ENCODE data around the gene THRB. TPM values are rescaled to one million over a fixed set of nuclear protein-coding genes. Genes with fewer than 3 reads are reported as not detected.

THRB gene
- total RNA-seq, 4 donors from 2014 or later, result 6.3 to 10.3 (median 8.5) TPM

DNA sequence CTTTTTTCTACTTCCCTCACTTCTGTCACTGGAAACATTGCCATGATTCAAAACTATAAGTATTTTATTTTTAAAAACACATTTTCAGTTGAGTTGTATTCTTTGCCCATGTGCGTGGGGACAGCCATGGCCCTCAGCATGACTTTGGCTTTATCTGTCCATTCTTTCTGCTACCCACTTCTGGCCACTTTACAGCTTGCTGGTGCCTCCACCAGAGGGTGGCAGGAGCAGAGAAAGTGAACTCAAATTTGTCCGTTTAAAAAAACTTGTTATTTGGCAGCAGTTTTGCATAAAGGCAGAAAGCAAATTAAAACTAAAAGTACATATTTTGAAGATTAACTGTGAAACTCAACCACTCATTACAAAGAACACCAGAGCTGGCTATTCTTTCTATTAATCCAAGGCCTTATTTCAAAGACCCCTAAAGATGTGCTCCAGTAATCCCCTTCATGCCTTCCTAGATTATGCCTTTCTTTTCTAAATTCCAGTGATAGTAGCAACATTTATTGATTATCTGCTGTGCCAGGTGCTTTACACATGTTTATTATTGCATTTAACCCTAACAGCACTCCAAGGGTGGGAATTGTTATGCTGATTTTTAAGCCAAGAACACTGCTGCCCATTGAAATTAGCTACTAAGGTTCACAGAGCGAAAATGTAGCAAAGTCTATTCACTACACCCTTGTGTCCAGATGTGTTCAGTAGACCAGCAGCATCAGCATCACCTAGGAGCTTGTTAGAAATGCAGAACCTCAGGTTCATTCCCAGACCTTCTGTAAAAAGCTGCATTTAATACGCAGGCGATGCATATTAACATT is 134.8 kb downstream of the THRB start:
- H3K36me3 ChIP-seq, result no peaks in the 10 kb centered on the region
- TF ChIP-seq, protein P1, sequence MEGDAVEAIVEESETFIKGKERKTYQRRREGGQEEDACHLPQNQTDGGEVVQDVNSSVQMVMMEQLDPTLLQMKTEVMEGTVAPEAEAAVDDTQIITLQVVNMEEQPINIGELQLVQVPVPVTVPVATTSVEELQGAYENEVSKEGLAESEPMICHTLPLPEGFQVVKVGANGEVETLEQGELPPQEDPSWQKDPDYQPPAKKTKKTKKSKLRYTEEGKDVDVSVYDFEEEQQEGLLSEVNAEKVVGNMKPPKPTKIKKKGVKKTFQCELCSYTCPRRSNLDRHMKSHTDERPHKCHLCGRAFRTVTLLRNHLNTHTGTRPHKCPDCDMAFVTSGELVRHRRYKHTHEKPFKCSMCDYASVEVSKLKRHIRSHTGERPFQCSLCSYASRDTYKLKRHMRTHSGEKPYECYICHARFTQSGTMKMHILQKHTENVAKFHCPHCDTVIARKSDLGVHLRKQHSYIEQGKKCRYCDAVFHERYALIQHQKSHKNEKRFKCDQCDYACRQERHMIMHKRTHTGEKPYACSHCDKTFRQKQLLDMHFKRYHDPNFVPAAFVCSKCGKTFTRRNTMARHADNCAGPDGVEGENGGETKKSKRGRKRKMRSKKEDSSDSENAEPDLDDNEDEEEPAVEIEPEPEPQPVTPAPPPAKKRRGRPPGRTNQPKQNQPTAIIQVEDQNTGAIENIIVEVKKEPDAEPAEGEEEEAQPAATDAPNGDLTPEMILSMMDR (IDR thresholded peaks at IDR 0.05), result no peak
- TF ChIP-seq POLR2A (IDR thresholded peaks at IDR 0.05), result no peak
- TF ChIP-seq EP300 (IDR thresholded peaks at IDR 0.05), result no peak
- H3K27ac ChIP-seq, result no peak overlapping the region
- H3K27me3 ChIP-seq, result no peaks in the 10 kb centered on the region
- H3K9me3 ChIP-seq, result no peaks in the 10 kb centered on the region
- H3K4me3 ChIP-seq, result no peak overlapping the region
- peaks cover 0 to 16% (median 2%) of the 10 kb centered on the region in 4 donors for H3K4me1 ChIP-seq
- WGBS, 2 donors, result 70 to 78% methylated on average over 5 of the region's 5 CpGs
- DNase-seq (ENCODE audit: low spot score in 2 of 2), result no peak

GRCh38 chr3:24359102-24359501 is 135.5 kb downstream of the THRB start:
- Histone ChIP-seq H3K27me3 (no peaks in the 10 kb centered on the region), H3K4me3 (no peak overlapping the region), H3K9me3 (no peaks in the 10 kb centered on the region), H3K4me1 (peaks cover 0 to 14% (median 2%) of the 10 kb centered on the region in 4 donors), H3K27ac (no peak overlapping the region), H3K36me3 (no peaks in the 10 kb centered on the region)
- TF ChIP-seq, protein P1 (IDR thresholded peaks at IDR 0.05), result no peak
- TF ChIP-seq EP300 (IDR thresholded peaks at IDR 0.05), result no peak
- TF ChIP-seq POLR2A (IDR thresholded peaks at IDR 0.05), result no peak
- no peak for DNase-seq (ENCODE audit: low spot score in 2 of 2)
- WGBS, 2 donors, result 92 to 100% methylated on average over 1 of the region's 1 CpG

- Histone ChIP-seq H3K4me3 (no peak overlapping the region), H3K4me1 (peaks cover 0 to 13% (median 0%) of the 10 kb centered on the region in 4 donors), H3K9me3 (no peaks in the 10 kb centered on the region), H3K36me3 (no peaks in the 10 kb centered on the region), H3K27ac (no peak overlapping the region), H3K27me3 (no peaks in the 10 kb centered on the region)
- no peak for DNase-seq (ENCODE audit: low spot score in 2 of 2)
- TF ChIP-seq EP300 (IDR thresholded peaks at IDR 0.05) (no peak), POLR2A (IDR thresholded peaks at IDR 0.05) (no peak)
- TF ChIP-seq, protein P1 (IDR thresholded peaks at IDR 0.05), result no peak
- WGBS, 2 donors, result 58 to 61% methylated on average over 6 of the region's 6 CpGs
Measured at GRCh38 chr3:24357635-24358034, 137.0 kb downstream of the THRB start.

GRCh38 chr3:24355806-24356205 is 138.8 kb downstream of the THRB start:
- H3K9me3 ChIP-seq, result no peaks in the 10 kb centered on the region
- DNase-seq (ENCODE audit: low spot score in 2 of 2), result no peak
- TF ChIP-seq, protein P1 (IDR thresholded peaks at IDR 0.05), result no peak
- no peak for TF ChIP-seq EP300 (IDR thresholded peaks at IDR 0.05)
- TF ChIP-seq POLR2A (IDR thresholded peaks at IDR 0.05), result no peak
- no peak overlapping the region for H3K27ac ChIP-seq
- no peak overlapping the region for H3K4me3 ChIP-seq
- peaks cover 0 to 28% (median 2%) of the 10 kb centered on the region in 4 donors for H3K4me1 ChIP-seq
- H3K36me3 ChIP-seq, result no peaks in the 10 kb centered on the region
- H3K27me3 ChIP-seq, result no peaks in the 10 kb centered on the region

- TF ChIP-seq, protein P1 (IDR thresholded peaks at IDR 0.05), result no peak
- TF ChIP-seq POLR2A (IDR thresholded peaks at IDR 0.05), result no peak
- TF ChIP-seq EP300 (IDR thresholded peaks at IDR 0.05), result no peak
- H3K36me3 ChIP-seq, result no peaks in the 10 kb centered on the region
- H3K9me3 ChIP-seq, result no peaks in the 10 kb centered on the region
- H3K27ac ChIP-seq, result no peak overlapping the region
- no peak for DNase-seq (ENCODE audit: low spot score in 2 of 2)
- H3K4me3 ChIP-seq, result no peak overlapping the region
- H3K27me3 ChIP-seq, result no peaks in the 10 kb centered on the region
- H3K4me1 ChIP-seq, result peaks cover 0 to 28% (median 2%) of the 10 kb centered on the region in 4 donors
Measured at GRCh38 chr3:24354230-24354629, 140.4 kb downstream of the THRB start.
